ENCODE measurements around the gene PRKCE. TPM values are rescaled to one million over a fixed set of nuclear protein-coding genes. Genes with fewer than 3 reads are reported as not detected.
A peak's percentile ranks its signal among the peaks of the same experiment; 100 is the strongest.
"Not testable (repeated sequence)": the region's sequence is repeated elsewhere in the genome, so short reads cannot be mapped to it uniquely, and the experiment has no call there.

Gene PRKCE
- total RNA-seq, 1 donor from 2014 or later = 28.4 TPM

DNA sequence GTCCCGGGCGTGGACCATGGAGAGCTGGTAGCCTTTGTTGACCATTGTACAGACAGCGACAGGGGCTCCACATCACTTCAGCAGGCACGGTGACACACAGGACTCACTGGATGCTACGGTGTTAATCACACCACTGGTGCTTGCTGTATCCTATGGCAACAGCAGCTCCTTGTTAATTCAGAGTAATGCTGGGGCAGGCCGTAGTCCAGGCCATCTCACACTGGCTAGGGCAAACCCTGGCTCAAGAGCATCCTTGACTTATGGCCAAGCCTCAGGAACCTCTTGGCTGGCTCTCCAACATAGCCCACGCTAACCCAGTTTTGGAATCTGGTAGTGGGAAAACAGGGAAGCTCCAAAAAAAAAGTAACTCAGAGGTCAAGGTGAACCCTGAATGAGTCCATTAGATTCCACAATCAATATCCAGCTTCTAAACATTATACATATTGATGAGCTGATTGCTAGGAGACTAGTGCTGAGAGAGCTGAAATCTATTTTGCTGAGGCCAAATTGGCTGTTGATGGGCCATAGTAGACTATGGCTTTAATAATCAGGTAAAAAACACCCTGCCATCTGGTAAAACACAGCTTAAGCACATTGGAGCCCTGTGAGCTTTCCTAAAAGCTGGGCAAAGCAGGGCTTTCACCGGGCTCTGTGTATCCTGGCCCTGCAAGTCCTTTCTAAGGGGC is 253.6 kb downstream of the PRKCE start:
- no peak for DNase-seq (ENCODE audit: low read depth in 2 of 2)

DNA sequence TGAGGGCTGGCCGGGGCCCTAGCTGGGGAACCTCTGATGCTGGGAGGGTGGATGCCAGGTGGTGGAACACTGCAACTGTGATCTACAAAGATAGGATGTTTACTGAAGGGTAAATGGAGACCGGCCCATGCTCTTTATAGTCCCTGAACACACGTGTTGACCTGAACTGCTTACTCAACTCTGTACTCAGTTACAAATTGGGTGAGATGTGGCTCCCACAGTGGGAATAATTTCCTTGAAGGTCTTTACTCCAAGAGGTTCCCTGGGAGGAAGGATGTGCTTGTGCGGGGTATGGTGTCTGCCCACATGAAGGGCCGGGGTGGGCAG is 254.1 kb downstream of the PRKCE start:
- no peak for DNase-seq (ENCODE audit: low read depth in 2 of 2)

DNA sequence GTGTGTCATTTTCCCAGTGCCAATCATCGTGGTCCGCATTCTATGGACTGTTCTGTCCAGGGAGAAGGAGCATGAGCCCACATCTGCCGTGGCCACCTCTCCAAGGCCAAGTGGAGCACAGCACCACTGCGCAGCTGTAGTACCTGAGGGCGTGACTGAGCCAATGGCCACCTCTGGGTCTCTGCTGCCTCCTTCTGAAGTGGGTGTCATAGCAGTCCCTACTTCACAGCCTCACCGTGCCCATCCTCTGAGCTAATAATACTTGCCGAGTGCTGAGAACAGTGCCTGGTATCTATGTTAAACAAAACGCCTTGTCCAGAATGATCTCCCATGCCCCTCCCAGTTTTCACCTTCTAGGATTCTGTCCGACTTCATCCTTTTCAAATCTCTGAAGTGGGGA is 256.1 kb downstream of the PRKCE start:
- DNase-seq (ENCODE audit: low read depth in 2 of 2) = no peak

DNA sequence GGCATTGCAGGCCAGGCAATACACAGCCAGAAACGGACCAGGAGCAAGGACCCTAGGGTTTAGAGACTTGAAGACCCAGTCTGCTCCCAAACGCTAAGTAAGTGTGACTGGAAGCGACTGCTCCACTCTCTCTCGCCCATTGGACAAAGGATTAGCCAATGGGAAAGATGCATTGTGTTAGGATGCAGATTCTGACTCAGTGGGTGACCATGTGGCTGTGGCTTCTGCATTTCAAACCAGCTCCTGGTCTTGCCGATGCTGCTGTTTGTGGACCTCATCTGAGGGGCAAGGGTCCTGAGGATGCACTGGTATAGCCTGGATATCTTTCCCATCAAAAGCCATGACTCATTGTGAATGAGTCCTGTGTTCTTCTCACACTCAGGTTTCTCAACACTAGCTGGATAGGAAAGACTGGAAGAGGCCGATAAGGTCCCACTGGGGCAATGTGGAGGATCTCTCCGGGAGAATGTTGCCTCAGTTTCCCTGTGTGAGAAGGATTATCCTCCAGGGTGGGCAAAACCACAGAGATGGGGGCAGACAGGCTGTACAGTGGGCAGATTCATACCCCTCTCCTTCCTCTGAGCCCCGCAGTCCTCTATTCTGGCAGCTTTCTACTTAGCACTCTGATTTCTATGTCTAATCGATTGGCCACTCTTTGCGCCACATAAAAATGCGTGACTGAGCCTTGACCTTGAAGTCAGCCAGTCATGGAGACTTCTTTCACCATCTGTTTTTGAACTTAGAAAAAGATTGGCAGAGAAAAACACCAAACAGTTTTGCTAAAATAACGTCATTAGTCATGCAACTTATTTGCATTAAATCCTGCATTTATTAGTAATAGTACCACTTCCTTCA is 257.1 kb downstream of the PRKCE start:
- DNase-seq (ENCODE audit: low read depth in 2 of 2) = no peak

DNA sequence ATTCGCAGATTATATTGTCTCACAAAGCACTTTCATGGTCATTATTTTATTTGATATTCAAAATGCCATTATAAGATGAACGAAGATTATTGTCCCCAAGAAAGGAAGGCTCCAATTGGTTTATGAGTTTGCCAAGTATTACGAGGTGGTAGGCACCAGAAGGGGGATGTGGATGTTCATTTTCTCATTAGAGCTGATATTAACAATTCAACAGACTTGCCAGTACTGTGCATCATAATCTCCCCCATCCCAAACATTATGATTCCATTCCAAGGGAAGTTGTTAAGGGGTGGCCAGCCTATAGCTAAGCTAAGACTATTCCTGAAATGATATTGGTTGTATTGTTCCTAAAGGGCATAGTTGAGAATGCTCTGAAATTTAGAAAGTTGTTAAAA is 257.7 kb downstream of the PRKCE start:
- DNase-seq (ENCODE audit: low read depth in 2 of 2) = no peak

DNA sequence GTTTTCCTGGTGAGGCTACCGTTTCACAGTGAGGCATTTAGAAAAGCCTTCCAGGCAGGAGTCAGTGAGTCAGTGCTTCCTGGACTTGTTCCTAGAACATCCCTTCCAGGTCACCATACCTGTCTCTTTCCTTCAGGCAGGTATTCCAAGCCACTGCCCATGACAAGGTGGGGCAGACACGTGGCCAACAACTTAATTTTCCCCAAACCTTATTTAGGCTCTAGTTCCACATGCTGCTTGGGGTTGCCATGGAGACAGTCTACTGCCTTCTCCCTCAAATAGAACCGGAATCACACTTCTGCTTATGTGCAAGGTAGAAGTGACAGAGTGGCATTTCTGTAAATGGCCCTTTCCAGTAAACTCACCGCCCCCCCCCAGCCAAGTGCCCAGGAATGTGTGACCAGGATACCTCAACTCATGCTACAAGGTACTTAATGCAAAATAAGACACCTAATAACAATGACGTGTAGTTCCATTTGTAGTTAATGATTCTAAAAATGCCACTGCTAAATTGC is 258.3 kb downstream of the PRKCE start:
- no peak for DNase-seq (ENCODE audit: low read depth in 2 of 2)

DNA sequence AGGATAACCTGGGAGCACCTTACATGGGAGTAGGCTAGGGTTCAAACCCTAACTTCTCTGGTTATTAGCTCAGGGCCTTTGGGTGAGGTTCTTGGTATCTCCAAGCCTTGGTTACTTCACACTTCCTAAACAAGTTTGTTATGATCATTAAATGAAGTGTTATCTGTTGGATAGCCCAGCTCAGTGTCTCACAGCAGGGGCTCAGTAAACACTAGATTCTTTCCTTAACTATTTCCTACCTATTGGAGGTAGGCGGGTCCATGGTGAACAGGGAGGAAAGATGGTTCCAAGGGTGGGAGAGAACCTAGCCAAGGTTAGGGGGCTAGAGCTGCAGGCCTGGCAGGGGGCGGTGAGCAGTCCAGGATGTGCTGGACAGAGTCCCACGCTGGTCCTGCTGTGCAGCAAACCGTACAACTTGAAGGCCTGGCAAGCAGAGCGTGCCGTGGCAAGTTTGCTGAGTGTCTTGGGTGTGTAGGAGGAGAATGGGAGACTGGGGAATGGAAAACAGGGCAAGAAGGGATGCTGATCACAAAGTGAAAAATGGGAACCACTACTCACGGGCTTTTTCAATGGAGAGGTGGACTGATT is 259.1 kb downstream of the PRKCE start:
- DNase-seq (ENCODE audit: low read depth in 2 of 2) = no peak

DNA sequence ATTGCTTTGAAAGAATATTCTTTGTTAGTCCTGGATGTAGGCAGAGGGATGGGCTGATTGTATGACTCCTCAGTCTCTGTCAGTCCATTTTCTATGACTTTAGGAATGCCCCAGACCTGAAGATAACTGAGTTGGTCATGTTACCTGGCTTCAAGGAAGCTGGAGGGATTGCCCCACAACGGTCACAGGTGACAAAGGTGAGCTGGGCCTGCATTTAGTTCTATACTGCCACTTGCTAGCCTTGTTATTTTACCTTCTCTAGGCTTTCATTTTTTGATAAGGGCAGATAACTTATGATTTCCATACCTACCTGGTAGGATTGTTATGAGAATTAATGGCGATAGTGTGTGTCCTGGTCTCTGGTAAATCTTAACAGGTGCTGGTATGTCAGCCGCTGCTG is 260.1 kb downstream of the PRKCE start:
- DNase-seq (ENCODE audit: low read depth in 2 of 2) = no peak

DNA sequence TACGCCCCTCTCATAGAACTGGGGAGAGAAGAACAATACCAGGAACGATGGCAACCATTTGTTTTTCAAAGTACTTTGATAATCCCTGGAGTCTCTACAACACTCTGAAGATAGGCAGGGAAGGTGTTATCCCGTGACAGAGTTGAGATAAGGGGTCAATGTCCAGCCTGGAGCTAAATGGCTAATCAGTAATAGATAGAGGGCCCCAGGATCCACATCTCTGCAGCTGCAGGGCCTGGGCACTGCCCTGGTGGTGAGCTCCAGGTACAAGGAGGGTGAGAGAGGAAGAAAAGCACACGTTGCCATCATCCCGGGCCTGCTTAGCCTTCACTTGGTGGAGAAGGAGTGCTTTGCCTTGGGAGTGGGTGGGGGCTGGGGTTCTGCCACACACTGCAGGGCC is 260.6 kb downstream of the PRKCE start:
- no peak for DNase-seq (ENCODE audit: low read depth in 2 of 2)

DNA sequence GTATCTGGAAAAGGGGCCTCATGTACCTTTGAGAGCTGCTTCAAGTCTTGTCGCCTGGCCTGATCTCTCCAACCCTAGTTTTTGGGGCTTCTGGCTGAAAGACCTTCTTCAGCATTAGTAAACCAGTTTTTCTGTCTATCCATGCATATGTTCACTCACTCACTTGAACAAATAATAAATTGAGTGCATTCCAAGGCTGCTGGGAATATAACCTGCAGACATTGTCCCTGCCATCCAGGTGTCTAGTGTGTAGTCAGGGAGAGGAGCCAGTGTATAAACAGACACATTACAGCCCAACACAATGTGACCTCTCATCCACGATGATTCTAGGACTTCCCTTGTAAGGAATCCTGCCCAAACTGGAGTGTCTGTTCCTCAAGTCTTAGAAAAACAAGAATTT is 262.1 kb downstream of the PRKCE start:
- no peak for DNase-seq (ENCODE audit: low read depth in 2 of 2)

DNA sequence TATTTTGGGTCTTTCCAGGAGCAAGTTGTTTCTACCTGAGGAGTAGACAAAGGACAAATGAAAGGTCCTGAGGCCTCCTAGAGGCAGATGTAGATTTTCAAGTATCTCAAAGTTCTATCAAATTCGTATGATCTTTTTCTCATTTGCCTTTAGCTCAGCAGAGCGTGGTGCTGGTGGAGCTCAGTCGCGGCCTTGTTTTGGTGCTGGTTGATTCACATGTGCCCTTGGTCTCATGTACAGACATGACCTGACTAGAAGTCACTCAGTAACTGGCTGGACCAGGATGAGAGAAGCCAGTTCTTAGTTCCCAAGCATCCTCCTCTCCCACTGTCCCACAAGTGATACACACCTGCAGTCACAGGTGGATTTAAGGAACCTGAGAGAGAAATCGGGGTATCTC is 264.0 kb downstream of the PRKCE start:
- no peak for DNase-seq (ENCODE audit: low read depth in 2 of 2)

DNA sequence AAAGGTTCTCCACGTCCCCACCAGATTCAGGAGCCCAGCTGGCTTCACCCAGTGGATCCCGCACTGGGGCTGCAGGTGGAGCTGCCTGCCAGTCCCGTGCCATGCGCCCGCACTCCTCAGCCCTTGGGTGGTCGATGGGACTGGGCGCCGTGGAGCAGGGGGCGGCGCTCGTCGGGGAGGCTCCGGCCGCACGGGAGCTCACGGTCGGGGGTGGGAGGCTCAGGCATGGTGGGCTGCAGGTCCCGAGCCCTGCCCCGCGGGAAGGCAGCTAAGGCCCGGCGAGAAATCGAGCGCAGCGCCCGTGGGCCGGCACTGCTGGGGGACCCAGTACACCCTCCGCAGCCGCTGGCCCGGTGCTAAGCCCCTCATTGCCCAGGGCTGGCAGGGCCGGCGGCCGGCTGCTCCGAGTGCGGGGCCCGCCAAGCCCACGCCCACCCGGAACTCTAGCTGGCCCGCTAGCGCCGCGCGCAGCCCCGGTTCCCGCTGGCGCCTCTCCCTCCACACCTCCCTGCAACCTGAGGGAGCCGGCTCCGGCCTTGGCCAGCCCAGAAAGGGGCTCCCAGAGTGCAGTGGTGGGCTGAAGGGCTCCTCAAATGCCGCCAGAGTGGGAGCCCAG is 266.2 kb downstream of the PRKCE start:
- not testable (repeated sequence) for DNase-seq (ENCODE audit: low read depth in 2 of 2)

DNA sequence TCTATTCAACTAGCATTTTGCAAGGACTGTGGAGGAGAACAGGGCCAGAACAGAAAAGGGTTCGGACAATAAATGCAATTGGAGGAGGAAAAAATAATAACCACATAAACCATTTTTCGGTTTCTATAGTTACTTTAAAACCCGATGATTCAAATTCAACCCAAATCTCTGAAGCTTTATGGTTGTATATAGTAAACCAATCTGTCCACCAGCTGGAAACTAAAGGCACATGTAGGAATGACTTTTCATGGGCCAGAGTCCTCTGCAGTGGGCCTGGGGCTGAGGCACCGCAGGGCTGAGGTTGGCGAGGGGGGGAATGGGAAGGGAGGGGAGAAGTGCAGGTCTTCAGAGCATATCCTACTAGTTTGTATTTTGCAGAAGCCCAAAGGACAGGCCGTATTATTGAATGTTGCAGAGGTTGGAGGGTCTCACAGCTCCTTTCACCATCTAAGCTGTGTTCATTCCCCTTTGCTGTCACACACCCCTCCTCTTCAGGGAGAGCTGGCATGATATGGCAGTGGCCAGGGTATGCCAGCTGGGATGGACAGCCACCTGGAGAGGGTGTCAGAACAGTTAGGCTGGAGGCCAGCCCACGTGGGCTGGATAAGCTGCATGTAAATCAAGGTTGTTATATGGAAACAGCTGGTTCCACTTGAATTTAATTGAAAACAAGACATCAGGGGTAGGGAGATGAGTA is 267.1 kb downstream of the PRKCE start:
- DNase-seq (ENCODE audit: low read depth in 2 of 2) = peak in 1 of 2 donors; percentile 7

DNA sequence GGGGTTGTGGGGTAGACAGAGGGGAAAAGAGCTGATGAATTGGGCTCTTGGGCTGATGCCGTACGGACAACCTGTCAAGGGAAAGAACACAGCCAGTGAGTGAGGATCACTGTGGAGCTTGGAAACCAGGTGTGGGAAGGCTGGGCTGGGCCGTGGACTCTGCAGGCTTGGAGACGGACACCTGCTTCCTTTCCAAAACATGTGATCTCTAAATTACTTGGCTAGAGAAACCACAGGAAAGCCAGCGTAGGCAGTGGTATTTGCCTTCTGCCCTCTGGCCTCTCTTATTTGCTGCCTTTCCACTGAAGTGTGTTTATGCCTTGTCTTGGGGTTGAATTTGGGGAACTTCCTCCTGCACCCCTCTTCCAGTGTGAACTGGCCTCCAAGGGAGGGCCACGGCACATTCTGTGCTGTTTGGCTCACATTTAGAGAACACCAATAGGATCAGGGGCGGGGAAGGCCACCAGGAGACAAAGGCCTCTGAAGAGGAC is 267.7 kb downstream of the PRKCE start:
- peak; percentile 60 to 83 for DNase-seq (ENCODE audit: low read depth in 2 of 2)

DNA sequence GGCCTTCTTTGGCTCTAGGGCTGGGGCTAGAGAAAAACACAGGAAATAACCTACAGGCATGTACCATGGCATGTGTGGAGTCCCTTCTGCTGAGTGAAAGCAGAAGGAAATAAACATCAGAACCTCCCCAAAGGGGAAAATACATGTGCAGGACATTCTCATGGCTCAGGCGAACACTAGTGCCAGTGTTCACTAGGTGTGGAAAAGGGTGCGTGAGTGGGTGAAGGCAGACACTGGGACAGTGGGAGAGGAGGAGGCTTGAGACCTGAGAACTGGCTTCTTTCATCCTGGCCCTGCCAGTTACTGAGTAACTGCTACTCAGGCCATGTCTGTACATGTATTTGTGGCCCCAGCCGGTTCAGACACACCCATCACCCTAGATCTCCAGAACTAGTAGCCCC is 268.2 kb downstream of the PRKCE start:
- peak in 1 of 2 donors; percentile 25 for DNase-seq (ENCODE audit: low read depth in 2 of 2)

DNA sequence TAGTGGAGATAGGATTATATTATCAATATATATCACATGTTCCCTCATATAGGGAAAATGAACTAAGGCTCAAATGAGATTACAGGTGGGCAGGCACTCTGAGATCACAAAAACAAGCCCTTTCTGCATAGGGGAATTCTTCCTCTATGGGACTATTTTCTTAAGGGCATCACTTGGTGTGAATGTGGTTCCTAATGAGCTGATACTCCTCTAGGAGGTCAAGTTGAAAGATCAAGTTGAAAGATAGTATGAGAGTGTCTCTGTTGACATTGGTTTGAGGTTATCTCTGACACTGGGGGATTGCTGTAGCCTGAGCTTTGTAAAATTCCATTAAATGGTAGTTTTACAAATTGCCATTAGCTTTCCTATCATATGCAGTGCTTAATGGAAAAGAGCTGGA is 270.4 kb downstream of the PRKCE start:
- DNase-seq (ENCODE audit: low read depth in 2 of 2) = no peak

DNA sequence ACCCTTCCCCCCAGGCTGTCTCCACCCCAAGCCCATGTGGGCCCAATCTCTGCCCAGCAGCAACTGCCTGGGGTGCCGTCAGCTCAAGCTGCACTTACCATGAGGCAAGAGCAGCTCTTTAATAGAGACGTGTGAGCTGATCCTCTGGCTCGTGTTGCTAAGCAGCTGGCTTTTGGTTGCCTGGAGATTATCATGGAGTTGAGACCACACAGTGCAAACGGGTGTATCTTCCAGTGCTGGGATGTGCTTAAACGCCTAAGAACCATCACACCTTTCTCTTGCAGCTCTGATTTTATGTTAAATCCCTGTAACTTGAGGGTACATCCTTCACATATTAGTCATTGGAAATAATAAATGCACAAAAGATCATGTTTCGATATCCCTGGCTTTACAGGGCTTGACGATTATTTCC is 271.1 kb downstream of the PRKCE start:
- no peak for DNase-seq (ENCODE audit: low read depth in 2 of 2)

DNA sequence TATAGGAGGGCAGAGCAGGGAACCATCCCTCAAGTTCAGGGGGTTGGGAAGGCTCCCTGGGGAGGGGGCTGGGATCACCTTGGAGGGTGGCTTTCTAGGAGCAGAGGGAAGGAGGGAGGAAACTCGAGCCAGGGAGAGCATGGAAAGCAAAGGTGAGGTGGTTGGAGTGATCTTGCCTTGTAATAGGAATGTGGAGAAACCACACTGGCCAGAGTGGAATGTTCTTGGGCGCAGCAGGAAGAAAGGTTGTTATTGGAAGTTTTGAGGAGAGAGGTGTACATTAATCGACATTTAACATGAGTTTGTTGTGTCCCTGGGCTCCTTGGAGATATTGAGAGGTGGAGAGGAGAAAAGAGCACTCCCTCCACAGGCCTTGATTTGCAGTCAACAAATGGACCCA is 272.2 kb downstream of the PRKCE start:
- DNase-seq (ENCODE audit: low read depth in 2 of 2) = no peak

DNA sequence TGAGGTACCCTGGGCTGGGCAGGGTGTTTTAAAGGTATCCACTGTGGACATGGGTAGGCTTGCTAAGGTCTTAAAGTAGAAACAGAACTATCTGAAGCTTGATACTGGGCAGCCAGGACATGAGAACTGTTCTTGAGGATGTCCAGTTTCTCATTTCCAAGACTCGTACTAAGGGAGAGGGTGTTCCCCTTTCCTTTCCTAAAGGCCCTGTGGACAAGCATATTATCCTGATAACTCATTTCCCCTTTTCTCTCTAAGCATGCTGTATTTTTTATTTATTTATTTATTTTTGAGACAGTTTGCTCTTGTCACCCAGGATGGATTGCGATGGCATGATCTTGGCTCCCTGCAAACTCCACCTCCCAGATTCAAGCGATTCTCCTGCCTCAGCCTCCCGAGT is 273.6 kb downstream of the PRKCE start:
- DNase-seq (ENCODE audit: low read depth in 2 of 2) = no peak

DNA sequence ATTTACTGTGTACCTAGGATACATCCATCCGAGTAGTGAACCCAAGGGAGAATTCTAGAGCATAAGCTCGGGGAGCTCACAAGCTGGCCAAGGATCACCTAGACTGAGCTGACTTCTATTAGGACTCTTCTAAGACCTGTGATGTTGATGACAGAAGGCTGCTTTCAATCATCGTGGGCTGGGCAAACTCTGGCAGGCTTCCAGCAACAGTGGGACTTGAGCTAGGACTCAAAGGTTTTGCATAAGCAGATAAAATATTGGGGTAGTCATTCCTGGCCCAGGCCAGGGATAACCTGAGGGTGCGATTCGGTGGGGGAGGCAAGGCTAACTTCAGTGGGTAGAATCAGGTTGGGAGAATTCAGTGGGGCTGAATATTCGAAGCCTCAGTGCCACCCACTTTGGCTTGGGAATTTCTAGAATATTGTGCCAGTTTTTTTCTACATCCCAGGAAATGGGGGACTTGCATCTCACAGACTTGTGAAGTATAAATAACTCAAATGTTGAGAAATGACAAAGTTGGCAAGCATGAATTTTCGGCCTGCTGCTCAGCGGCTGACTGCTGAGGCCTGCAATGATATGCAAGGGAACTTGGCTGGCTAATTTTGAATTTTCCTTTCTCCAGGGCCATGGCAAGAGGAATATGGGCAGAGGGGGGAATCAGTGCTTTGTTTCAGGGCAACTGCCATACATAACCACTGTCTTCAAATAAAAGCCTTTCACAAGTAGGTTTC is 274.3 kb downstream of the PRKCE start:
- DNase-seq (ENCODE audit: low read depth in 2 of 2) = no peak

DNA sequence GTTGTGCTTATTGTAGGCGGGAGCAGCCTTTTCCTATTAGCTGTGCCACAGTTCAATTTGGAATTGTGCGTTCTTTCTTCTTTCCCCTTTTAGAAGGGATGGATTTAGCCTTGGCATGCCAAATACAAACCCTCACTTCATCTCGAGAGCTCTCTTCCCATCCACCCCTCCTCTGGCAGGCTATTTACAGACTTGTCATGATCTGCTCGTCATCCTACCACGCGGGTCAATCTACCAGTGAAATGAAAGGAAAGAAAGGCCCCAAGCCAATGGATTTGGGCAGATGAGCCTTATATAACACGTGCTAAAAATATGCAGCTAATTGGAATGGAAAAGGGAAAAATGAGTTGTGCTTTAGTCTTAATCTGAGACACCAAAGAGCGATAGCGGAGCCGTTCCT is 277.5 kb downstream of the PRKCE start:
- no peak for DNase-seq (ENCODE audit: low read depth in 2 of 2)

Data from dermis microvascular lymphatic vessel endothelial cell (primary cell).